ENCODE results near the gene SLC1A3.
"Not testable (repeated sequence)": the region's sequence is repeated elsewhere in the genome, so short reads cannot be mapped to it uniquely, and the experiment has no call there.

Gene SLC1A3

GRCh38 chr5:36631620-36632362, 25.4 kb downstream of the SLC1A3 start:
- no peak for DNase-seq

- DNase-seq: no peak
Measured at GRCh38 chr5:36632363-36632664, 25.9 kb downstream of the SLC1A3 start.

DNA sequence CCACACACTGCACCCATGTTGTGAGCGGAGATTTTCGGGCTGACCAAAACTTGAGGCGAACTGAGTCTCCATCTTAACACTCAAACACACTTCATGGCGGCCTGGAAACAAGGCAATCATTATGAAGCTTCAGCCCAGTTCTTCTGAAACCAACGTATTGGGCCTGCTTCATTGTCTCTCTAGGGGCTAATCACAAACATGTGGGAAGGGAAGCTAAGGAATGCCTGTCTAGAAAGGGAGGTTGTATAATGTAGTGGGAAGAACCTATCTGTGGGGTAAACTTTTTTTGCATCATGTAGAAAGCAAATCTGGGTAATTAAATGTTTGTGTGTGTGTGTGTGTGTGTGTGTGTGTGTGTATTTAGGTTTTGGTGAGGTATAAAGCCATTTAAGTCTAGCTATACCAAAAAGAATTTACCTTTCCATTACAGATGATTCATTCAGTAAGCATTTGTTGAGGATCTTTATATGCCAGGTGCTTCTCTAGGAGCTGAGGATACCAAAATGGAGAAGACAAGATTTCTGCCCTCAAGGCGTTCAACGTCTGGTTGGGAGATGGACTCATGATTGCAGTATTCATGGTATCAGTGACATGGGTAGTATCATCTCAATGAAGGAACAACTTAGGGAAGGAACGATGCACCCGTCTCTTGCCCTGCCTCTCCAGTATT, 29.4 kb downstream of the SLC1A3 start:
- DNase-seq: no peak

DNA sequence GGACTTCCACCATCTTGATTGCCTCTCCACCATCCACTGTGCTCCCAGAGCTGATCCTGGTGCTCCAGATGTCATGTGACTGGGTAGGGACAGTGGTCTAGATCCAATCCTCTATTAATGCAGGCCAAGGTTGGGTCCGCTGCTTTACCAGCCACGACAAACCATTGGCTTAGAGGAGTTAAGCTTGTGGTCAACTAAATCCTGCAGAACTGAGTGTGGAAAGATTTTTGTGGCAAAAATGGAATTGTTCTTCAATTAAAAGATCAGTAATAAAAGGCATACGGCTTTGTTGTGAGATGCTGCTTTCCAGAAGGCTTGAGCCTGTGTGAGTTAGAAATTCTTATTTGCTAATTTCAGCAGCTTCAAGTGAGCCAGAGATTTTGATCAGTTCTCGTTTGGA, 30.7 kb downstream of the SLC1A3 start:
- no peak for DNase-seq

GRCh38 chr5:36637516-36637915, 31.1 kb downstream of the SLC1A3 start:
- DNase-seq: no peak

- DNase-seq: no peak
Measured at GRCh38 chr5:36638056-36638455, 31.6 kb downstream of the SLC1A3 start.

GRCh38 chr5:36640949-36641348, 34.5 kb downstream of the SLC1A3 start:
- DNase-seq: no peak

DNA sequence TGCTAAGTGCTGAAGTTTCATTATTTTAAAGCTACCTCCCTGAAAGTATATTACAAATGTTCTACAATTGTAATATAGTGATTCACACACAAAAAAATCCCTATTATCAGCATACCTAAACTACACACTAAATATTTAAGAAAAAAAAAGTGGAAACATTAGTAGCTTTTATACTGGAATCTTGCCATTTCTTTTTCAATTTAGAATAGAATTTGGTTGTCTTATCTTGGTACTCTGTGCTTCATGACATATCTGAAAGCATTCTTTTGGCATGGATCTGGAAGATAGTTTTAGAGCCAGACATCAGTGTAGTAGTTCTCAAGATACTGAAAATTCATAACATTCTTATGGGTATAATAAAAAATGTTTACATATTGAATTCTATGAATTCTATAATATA, 35.0 kb downstream of the SLC1A3 start:
- no peak for DNase-seq

DNA sequence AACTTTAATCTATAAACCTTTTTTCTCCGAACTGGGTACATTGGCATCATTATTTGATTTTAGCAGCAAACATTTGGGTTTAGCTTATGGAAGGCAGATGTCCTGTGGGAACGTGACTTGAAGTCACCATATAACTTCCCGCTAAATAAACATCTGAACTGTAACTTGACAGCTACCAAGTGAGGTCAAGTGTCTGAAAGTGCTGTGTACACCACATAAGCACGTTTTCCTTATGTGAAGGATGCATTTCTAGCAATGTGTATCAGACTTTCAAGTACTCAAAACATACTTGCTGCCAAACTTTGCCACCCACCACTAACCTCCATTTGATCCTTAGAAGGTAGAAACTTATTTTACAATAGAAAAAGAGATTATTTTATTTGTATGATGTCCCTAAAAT, 35.7 kb downstream of the SLC1A3 start:
- no peak for DNase-seq

- DNase-seq: no peak
Measured at GRCh38 chr5:36643162-36643561, 36.8 kb downstream of the SLC1A3 start.

DNA sequence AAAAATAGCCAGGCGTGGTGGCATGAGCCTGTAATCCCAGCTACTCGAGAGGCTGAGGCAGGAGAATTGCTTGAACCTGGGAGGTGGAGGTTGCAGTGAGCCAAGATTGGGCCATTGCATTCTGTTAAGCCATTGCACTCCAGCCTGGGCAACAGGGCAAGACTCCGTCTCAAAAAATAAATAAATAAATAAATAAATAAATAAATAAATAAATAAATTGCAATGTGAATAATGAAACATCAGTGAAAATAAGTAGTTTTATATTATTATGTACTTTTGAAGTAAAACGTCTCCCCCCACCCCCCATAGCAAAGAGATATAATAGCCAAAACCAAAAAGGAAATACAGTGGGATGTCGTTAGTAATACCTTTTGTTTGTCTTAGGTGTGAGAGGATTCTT, 37.4 kb downstream of the SLC1A3 start:
- DNase-seq: not testable (repeated sequence)

GRCh38 chr5:36644727-36645126, 38.3 kb downstream of the SLC1A3 start:
- DNase-seq: no peak

GRCh38 chr5:36646100-36646499, 39.7 kb downstream of the SLC1A3 start:
- no peak for DNase-seq

GRCh38 chr5:36646507-36647023, 40.2 kb downstream of the SLC1A3 start:
- DNase-seq: no peak

DNA sequence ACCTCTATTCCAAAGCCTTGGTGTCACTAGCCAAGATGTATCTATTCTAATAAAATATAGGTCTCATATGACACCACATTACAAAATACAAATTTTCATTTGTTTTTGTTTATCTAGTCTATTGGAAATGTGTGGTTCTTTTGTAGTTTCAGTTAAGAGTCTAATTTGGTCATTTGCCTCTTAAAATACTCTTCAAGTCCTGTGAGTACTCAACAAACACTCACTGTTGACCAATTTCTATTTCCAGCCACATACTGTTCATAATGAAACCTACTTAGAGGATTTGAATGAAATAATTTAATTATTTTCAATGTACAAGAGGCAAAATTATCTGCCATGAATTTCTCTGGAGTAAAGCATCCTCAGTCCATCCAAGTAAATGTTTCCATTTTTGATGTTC, 40.6 kb downstream of the SLC1A3 start:
- no peak for DNase-seq

DNA sequence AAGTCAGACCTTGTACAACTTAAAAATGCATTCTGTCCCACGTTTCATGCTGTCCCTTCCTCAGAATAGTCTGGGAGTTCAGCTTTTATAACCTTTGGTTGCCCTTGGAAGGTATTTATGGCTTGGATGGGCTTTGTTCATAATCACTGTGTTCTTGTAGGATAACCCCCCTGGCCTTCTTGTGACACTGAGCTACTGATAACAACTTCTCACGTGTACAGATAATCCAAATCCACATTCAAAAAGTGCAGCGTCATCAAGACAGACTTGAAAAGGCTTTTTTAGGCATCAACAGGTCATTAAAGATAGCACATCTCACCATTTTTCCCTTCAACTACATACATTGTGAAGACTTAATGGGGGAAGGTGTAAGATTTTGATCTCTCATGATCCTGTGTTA, 42.0 kb downstream of the SLC1A3 start:
- DNase-seq: no peak

- DNase-seq: no peak
Measured at GRCh38 chr5:36651761-36652685, 45.6 kb downstream of the SLC1A3 start.

DNA sequence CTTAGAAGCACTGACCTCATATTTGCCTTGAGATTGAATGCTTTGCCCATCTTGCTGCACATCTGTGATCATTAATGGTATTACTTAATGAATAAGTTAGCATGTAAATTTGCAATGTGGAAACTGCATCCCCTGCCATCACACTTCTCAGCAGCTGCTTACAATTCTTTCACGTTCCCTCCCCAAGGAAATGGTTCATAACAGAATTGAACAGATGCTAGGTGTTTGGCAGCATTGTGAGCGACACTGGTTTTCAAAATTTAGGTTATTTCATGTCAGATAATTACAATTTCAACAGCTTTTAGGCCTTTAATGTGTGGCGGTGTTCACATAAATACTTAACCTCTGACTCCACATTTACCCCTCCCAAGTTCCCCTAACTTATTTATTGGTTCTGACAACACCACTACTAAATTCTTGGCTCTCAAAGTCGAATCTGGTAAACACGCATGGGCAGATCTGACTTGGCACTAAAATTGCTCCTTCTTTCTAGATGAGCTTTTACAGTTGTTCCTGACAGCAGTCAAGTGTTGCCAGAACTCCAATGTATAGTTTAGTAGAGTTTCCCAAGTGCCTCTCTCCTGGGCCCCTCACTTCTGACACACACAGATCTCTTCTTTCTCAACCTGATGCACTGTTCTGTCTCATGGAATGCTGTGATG, 46.8 kb downstream of the SLC1A3 start:
- no peak for DNase-seq

DNA sequence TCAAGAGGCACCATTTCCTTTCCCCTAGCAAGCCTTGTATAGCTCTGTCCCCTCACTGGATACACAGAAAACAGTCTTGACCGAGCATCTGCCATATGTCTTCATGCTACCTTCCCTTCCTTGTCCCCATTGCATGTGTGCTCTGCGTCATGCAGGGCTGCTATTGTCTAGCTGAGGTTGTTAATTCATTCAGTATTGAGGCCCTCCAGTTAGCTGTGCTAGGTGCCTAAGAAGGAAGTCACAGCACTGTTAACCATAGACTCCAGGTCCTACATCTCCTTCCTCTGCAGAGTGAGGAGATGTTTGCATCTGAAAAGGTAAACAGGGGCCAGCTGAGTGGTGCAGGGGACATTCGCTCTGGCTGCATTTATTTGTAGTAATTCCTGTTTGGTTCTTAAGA, 48.2 kb downstream of the SLC1A3 start:
- DNase-seq: no peak

- DNase-seq: no peak
Measured at GRCh38 chr5:36655161-36655560, 48.8 kb downstream of the SLC1A3 start.

DNA sequence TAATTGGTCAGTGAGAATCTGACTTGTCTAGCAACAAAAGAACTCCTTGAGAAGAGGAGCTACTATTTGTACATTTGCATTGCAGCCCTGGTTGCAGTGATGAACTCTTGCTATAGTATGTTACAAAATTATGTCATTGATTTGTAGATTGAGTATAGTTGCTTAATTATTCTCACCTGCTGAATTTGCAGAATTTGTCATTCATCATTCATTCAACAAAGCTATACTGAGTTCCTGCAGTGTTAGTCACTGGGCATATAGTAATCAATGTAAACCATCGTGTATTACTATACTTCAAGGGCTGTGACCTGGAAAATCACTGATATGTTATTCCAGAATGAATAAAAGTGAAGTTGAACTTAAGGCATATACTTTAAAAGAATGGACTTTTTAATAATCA, 50.1 kb downstream of the SLC1A3 start:
- DNase-seq: no peak

DNA sequence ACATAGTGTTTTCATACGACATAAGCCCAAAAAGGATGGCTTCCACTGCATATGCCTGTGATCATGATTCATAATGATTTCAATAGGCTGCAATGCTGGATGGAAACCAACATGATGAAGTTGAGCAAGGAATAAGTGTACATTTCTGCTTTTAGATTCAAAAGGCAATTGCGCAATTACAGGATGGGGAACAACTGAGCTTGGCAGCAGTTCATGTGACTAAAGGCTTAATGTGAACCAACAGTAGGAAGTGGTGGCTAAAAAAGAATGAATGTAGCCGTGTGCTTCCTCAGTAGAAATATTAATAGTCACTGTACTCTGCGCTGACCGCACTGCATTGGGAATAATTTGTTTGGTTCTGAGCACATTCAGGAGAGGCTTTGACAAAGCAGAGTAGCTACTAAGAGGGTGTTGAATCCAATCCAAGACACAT, 51.2 kb downstream of the SLC1A3 start:
- peak; percentile 54 for DNase-seq

Measured in hematopoietic multipotent progenitor cell treated with erythropoietin and hydrocortisone succinate and interleukin-3 and kit ligand, for 8 days (in vitro differentiated cells).